ENCODE results near the gene C17orf78.
"Not testable (repeated sequence)": the region's sequence is repeated elsewhere in the genome, so short reads cannot be mapped to it uniquely, and the experiment has no call there.

Gene C17orf78

DNA sequence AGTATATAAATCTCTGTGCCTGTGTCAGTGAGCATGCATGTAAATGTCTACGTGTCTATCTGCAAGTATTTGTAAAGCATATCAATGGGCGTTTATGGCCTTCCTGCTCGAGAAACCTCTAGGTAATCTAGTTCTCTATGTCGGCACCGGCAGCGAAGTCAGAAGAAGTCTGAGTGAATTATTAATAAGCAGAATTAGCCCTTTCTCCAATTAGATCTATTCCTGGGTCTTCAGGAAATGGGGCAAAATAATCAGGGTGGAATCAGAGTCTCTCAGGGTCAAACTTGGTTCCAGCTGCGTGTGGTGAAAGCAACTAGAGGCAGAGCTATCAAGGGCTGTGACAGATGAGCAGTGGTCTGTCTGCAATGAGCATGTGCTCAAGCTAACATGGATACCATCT lies at the start of gene C17orf78:
Gene C17orf78 (plus strand): TSS at position 280 of the 400 bp plus-strand sequence. CDS start 108 bp downstream, at position 388.
- in situ Hi-C loops (cut with HindIII; ENCODE audit: low sequenced_read_pairs) = no loop called here

DNA sequence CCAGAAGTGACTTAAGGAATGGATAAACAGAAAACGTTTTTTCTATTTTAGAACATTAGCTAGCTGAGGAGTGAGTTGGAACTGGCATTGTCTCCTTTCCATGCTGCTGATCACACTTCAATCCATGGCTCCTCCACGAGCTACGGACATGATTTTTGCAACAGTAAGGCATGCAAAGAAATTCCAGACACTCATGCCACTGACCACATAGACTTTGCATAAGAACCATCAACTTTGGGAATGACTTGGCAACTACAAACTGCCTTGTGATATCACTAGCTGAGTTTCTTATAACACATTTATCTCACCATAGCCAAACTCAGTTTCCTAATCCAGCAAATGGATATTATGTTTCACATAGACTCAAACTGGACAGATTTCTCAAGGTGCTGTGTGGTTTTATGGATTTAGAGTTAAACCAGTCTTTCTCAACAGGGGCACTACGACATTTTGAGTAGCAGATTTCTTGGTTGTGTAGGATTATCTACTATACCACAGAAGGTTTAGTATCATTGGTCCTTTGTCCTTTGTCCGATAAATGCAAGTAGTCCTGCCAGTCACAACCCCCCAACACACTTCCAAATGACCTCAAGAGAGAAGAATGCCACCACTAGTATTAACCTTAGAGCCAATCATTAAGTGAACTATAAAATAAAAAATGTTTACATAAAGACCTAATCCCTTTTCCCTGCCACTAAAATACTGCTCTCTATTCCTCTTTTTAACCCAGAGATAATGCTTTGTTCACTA lies 48.3 kb upstream of the C17orf78 start:
- in situ Hi-C loops (cut with HindIII; ENCODE audit: low sequenced_read_pairs) = no loop called here

DNA sequence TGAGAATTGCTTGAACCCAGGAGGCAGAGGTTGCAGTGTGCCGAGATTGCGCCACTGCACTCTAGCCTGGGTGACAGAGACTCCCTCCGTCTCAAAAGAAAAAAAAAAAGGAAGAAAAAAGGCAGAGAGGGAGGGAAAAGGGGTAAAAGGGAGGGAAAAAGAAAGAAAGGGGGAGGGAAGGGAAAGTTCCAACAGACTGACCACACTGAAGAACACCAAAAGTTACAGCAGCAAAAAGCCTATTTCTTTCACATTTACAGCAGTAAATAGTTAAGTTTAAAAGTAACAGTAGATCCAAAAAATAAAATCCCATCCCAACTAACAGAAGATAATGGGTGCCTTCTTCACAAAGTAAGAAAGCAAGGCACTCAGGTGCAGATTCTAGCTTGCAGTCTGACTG lies 36.9 kb upstream of the C17orf78 start:
- in situ Hi-C loops (cut with HindIII; ENCODE audit: low sequenced_read_pairs) = no loop called here

DNA sequence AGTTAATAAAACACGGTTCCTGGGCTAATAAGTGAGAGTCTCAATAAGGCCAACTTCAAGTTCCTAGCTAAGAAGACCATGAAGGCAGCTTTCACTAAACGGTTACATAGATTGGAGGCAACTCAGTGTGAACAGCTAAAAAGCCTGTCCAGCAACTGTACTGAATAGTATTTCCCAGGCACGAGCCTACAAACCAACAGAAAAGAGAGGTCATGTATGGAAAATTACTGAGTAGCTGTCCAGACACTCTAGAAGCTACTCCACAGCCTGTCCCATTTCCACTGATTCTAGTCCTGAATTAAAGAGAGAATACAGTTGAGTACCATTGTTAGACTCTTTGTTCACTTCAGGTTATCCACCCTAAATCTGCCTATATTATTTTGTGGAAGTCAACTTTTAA lies 36.5 kb upstream of the C17orf78 start:
- in situ Hi-C loops (cut with HindIII; ENCODE audit: low sequenced_read_pairs) = no loop called here

DNA sequence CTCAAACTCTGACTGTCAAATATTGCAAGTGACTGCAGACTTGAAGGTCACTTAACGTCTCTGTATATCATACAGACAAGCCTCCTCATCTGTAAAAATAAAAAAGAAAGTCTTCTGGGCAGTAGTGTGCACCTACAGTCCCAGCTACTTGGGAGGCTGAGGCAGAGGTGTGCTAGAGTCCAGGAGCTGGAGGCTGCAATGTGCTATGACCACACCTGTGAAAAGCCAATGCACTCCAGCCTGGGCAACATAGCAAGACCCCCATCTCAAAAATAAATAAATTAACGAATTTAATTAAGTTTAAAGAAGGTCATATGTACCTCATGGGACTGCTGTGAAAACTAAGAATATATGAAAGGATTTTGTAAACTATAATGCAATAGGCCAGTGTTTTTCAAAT lies 35.0 kb upstream of the C17orf78 start:
- in situ Hi-C loops (cut with HindIII; ENCODE audit: low sequenced_read_pairs) = no loop called here

DNA sequence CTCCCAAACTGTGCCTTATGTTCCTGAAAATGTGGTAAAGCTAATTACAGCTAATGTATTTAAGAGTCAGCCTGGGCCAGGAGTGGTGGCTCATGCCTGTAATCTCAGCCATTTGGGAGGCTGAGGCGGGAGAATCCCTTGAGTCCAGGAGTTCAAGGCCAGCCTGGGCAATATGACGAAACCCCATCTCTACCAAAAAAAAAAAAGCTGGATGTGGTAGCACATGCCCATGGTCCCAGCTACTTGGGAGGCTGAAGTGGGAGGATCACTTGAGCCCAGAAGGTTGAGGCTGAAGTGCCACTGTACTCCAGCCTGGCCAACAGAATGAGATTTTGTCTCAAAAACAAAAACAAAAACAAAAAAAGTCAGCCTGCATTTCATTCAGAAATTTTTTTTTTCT lies 33.2 kb upstream of the C17orf78 start:
- in situ Hi-C loops (cut with HindIII; ENCODE audit: low sequenced_read_pairs) = no loop called here

DNA sequence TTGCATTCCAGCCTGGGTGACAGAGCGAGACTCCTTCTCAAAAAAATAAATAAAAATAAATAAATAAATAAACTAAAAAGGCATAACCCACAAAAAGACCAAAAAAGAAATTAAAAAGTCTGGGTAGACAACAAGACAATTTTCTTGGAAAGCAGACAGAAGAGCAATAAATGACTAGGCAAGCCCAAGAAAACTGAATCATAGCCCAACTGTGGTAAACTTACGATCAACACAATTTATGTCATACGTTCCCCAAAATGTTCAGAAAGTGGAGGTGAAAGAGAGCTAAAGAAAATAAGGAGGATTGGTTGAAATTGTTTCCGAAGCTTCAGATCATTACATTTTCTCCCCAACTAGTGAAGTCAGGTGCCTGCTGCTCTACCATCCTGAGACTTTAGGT lies 31.3 kb upstream of the C17orf78 start:
- in situ Hi-C loops (cut with HindIII; ENCODE audit: low sequenced_read_pairs) = no loop called here

DNA sequence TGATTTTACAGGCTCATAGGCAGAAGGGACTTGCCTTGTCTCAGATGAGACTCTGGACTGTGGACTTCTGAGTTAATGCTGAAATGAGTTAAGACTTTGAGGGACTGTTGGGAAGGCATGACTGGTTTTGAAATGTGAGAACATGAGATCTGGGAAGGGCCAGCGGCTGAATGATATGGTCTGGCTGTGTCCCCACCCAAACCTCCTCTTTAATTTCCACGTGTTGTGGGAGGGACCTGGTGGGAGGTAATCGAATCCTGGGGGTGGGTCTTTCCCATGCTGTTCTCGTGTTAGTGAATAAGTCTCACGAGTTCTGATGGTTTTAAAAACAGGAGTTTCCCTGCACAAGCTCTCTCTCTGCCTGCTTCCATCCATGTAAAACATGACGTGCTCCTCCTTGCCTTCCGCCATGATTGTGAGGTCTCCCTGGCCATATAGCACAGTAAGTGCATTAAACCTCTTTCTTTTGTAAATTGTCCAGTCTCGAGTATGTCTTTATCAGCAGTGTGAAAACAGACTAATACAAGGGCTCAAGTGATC lies 28.9 kb upstream of the C17orf78 start:
- in situ Hi-C loops (cut with HindIII; ENCODE audit: low sequenced_read_pairs) = not testable (repeated sequence)

DNA sequence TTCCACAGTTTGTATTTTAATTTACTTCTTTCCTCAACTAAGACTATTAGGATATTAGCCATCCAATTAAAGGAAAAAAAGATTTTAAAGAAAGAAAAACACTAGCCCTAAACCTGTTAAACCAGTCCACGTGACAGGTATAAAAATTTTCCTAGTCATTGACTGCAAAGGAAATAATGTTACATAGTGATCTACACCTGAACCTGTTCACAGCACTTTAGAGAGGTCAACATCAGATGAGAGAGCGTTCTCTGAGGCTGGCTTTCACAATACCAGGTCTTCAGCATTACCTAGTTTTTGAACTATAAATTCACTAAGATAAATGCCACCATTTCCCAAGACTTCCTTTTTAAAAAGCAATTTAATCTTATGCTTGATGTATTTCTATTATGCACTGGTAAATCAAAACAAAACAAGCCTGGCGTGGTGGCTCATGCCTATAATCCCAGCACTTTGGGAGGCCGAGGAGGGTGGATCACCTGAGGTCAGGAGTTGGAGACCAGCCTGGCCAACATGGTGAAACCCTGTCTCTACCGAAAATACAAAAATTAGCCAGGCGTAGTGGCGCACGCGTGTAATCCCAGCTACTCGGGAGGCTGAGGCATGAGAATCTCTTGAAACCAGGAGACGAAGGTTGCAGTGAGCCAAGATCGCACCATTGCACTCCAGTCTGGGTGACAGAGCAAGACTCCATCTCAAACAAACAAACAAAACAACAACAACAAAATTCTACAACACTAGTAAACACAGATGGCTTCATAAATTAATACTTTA lies 18.8 kb upstream of the C17orf78 start:
- in situ Hi-C loops (cut with HindIII; ENCODE audit: low sequenced_read_pairs) = not testable (repeated sequence)

DNA sequence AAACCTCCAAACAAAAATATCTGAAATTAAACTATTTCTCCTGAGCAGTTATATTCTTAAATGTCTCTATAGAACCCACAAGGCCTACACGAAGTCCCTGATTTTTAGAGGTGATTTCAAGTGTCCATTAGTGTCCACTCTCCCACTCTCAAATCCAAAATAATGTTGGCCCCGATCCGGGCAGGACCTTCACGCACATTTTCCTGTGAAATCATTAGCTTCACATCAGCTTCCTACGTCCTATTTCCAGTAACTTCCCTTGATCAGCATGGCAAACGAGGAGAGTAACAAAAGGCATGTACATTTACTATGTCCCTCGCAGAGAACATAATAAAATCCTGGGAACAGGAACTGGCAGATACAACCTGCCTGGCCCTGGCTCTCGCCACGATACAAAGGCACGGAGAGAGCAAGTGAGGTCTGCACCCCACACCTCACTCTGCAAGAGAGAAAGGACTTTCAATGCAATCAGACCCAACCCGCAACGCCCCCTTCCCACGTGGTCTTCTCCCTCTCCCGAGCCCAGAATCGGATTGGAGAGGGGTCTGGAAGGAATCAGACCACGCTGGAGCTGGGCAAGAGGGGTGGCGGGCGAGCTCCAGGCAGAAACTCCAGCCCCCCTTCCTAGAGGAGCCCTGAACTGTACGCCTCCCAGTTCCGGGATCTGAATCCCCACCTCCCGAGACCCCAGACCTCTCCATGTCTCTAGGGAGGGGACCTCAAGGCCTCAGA lies 17.5 kb upstream of the C17orf78 start:
- in situ Hi-C loops (cut with HindIII; ENCODE audit: low sequenced_read_pairs) = no loop called here

DNA sequence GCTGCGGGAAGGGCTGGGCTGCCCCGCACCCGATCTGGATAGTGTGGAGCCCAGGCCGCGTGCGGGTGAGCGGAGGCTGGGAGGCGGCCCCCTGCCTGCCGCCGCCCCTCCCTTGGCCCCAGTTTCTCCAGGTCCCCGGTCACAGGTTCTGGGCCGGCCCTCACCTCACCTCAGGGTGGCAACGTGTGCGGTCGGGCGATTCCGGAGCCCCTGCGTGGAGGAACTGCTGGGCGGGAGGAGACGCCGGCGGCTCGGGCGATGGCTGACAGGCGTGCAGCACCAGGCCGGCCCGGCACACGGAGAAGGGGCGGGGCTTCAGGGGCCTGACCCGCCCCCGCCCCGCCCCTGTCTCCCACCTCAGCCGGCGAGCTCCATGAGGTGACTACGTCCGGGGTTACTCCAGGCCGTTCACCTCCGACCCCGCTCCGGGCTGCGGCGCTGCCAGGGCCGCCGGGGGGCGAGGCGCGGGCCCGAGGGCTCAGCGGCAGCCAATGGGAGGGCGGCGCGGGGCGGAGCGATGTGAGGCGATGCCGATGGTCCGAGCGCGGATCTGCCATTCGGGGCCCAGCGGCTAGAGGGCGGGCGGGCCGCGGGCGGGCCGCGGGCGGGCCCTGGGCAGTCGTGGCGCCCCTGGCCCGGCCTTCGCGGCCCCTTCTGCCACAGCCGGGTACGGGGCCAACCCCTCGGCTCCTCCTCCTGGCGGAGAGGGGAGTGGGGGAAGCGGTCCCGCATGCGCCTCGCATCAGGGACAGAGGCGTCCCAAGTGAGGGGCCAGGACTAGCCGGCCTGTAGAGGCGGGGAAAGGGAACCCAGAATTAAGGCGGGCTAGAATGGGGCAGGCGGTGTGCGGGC lies 16.7 kb upstream of the C17orf78 start:
- in situ Hi-C loops (cut with HindIII; ENCODE audit: low sequenced_read_pairs) = no loop called here

DNA sequence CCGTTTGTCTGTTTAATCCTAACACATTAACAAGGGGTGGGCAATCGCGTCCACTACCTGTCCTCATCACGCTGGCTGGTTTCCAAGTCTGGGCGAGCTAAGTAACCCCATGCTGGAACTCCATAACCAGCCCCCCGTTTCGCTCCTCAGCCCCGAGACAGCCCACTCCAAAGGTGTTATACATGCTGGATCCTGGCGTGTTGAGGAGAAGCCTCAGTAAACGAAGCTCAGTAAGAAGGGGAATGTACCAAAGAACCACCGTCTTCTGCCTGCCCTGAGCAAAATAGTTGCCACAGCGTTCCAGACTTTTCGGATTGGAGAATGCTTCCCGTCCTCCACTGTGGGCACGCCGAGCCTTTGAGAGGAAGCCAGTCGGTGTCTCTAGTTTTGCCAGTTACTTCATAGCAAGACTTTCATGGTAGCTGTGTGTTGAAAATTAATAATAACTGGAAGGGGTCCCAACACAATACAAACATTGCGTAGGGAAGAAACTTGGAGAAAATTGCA lies 16.1 kb upstream of the C17orf78 start:
- in situ Hi-C loops (cut with HindIII; ENCODE audit: low sequenced_read_pairs) = no loop called here

DNA sequence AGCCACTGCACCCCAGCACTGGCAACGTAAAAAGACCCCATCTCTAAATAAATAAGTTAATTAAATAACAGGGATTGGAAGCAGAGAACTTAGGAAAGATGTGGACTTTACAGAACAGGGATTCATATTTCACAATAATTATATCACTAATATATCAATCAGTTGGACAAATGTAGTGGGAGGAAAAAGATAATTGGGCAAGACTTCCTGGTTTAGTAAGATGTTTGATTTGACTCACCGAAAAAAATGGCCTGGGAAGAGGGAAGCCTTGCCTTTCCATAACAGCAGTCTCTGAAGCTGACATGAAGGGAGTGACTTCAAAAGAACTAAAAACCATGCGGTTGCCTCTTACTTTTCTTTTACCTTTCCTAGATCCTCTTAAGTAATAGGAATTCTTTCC lies 15.2 kb upstream of the C17orf78 start:
- in situ Hi-C loops (cut with HindIII; ENCODE audit: low sequenced_read_pairs) = no loop called here

DNA sequence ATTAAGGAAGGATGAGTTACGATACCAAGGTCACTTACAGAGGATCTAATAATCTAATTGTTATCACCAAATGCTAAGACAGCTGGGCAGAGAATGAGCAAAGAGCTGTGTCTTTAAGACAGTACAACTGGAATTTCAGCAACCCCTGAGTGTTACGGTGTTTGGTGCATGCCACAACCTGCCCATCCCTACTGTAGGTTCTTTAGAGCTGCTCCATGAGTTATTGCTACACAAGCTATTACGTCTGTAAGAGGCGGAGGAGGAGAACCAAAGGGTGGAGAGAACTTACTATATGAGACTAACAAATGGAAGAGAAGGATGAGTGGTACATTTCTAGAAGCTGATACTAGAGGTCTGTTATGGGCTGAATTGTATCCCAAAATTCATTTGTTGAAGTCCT lies 14.2 kb upstream of the C17orf78 start:
- in situ Hi-C loops (cut with HindIII; ENCODE audit: low sequenced_read_pairs) = no loop called here

DNA sequence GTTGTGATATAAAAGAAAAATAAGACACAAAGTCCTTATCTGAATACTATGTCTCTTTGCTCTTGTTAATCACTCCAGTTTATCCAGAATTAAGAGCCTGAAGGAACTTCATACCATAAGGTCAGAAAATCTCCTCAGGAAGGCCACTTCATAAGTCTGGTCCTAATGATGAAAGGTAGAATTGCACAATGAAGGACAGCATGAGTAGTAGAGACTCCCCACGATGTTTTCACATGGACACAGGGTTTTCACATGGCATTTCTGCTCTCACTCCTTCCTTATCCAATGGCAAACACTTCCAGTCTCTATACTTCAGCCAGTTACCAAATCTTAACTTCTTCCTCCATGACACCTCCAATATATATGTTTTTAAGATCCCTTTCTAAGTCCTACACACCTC lies 10.2 kb upstream of the C17orf78 start:
- in situ Hi-C loops (cut with HindIII; ENCODE audit: low sequenced_read_pairs) = no loop called here

DNA sequence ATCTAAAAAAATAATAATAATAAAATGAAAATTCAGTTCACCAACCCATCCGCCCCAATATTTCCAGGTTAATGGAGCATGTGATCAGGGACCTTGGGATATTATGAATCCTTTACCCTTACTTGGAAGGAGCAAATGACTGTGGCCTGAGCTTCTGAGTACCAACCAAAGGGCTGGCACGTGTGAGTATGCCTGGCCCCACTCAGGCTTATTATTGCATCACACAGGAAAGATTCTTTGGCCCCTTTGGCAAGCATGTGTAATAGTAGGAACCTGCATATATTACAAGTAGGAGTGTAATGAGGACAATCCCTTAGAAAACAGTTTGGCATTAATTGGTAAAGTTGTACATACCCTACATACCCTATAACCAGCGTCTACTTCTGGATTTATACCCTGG lies 7.2 kb upstream of the C17orf78 start:
- in situ Hi-C loops (cut with HindIII; ENCODE audit: low sequenced_read_pairs) = no loop called here

DNA sequence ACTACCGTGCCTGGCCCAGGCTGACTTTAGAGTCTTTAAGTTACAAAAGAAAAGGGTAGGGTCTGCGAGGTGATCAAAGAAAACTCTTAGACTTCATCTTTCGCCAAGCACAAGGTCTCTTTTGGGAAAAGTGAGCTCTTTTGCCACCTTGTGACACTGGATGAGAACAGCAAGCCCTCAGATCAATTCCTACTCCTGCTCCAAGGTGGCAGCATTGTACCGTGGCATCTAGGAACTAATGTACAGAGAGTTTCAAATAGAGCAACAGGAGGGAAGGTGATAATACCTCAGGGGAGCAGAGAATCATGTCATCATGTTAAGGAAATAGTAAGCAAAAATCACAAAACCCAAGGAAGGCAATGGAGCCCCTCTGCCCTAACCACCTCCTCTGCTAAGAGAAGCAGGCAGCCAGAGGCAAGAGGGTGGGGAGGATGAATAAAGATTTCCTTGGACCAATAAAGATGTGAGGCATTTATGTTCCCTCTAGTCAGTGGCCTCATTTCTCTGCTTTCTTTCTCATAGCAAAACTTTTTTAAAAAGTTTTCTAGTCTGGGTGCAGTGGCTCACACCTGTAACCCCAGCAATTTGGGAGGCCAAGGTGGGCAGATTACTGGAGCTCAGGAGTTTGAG lies 2.1 kb upstream of the C17orf78 start:
- in situ Hi-C loops (cut with HindIII; ENCODE audit: low sequenced_read_pairs) = no loop called here

DNA sequence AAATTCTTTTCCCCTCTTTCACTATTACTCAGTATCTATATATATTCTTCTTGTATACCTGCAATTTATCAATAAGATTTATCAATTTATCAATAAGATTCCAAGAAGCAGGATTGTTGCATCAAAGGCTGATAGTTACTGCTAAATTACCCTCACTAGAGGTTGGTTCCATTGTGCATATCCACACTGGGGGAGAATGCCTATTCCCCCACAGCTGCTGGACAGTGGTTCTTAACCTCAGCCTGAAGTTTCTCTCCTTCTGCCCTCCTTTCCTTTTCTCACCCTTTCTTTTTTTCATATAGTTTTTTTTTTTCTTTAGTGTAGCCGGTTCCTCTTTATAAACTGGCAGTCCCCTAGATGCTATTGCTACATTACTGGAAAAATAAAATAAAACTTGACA lies 6.3 kb downstream of the C17orf78 start:
- in situ Hi-C loops (cut with HindIII; ENCODE audit: low sequenced_read_pairs) = no loop called here

DNA sequence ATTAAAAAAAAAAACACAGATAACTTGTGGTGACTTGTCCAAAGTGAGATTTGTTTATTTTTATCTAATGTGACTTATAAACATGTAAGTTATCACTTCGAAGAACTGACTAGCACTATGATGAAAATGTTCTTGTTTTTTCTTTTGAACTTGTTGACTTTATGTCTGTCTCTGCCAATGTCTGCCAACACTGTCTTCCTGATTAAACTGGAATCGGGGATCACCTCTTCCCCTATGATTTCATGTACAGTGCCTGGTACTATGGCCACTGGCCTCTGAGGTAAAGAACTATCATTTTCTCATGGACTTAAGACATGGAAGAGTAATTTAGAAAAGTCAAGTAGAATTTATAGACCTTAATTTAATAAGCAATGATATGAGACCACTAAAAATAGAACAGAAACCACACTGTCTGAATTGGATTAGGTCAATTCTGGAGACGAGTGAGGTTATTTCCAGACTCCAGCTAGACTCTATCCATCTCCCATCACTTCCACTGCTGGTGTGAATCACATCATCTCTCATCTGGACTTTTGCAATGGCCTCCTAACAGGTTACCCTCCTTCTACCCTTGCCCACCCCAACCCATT lies 8.9 kb downstream of the C17orf78 start:
- in situ Hi-C loops (cut with HindIII; ENCODE audit: low sequenced_read_pairs) = no loop called here

Measured in endothelial cell of hepatic sinusoid (primary cell).